ENCODE results near the gene ISCU. TPM values are rescaled to one million over a fixed set of nuclear protein-coding genes. Genes with fewer than 3 reads are reported as not detected.

Gene ISCU
- total and polyA plus RNA-seq, 9 of the 15 experiments (the other 6 are each of a cell fraction or from before 2014, with no cell fraction given) = 15.9 to 92.5 (median 77.3) TPM

GRCh38 chr12:108562348-108563135 lies at the start of gene ISCU (continued):
- TF ChIP-seq ID3 (CRISPR knock-in tag; IDR thresholded peaks at IDR 0.05) = no peak
- no peak for TF ChIP-seq ID3 (tag; IDR thresholded peaks at IDR 0.05)
- TF ChIP-seq SMAD4 (CRISPR knock-in tag; conservative IDR thresholded peaks at IDR 0.05) = no peak; the same call in 1 of the 2 replicates
- TF ChIP-seq HMG20B (CRISPR knock-in tag; IDR thresholded peaks at IDR 0.05) = no peak
- TF ChIP-seq SOX6 (IDR thresholded peaks at IDR 0.05) = no peak
- TF ChIP-seq ZNF232 (CRISPR knock-in tag; IDR thresholded peaks at IDR 0.05) = no peak
- no peak for TF ChIP-seq EZH2 (IDR thresholded peaks at IDR 0.05; ENCODE audit: borderline replicate concordance, low read depth, low read length)
- TF ChIP-seq E2F1 (CRISPR knock-in tag; IDR thresholded peaks at IDR 0.05) = peak; percentile 67
- TF ChIP-seq THAP7 (CRISPR knock-in tag; IDR thresholded peaks at IDR 0.05) = no peak
- no peak for TF ChIP-seq PRDM10 (IDR thresholded peaks at IDR 0.05; ENCODE audit: partially characterized antibody)
- TF ChIP-seq NFE2L1 (tag; IDR thresholded peaks at IDR 0.05; ENCODE audit: borderline replicate concordance, low read depth) = no peak
- TF ChIP-seq MEF2A (IDR thresholded peaks at IDR 0.05; ENCODE audit: control insufficient read depth, low read depth, low read length) = no peak
- no peak for TF ChIP-seq TAL1 (IDR thresholded peaks at IDR 0.05)
- TF ChIP-seq STAT5A (IDR thresholded peaks at IDR 0.05; ENCODE audit: borderline replicate concordance, low read length) = no peak
- TF ChIP-seq CREB3L1 (IDR thresholded peaks at IDR 0.05; ENCODE audit: borderline replicate concordance, low read depth) = no peak
- no peak for TF ChIP-seq SNIP1 (IDR thresholded peaks at IDR 0.05; ENCODE audit: low read depth)
- TF ChIP-seq THRAP3 (IDR thresholded peaks at IDR 0.05; ENCODE audit: borderline replicate concordance) = no peak
- no peak for TF ChIP-seq ZKSCAN1 (IDR thresholded peaks at IDR 0.05; ENCODE audit: low read depth, low read length)
- TF ChIP-seq STAT5B (CRISPR knock-in tag; IDR thresholded peaks at IDR 0.05) = no peak
- TF ChIP-seq GTF2F1 (IDR thresholded peaks at IDR 0.05; ENCODE audit: low read depth, low read length) = no peak; the same call in 1 of the 2 replicates
- no peak for TF ChIP-seq HDAC3 (IDR thresholded peaks at IDR 0.05; ENCODE audit: borderline replicate concordance, partially characterized antibody)
- no peak for TF ChIP-seq RNF2 (IDR thresholded peaks at IDR 0.05)
